GM12801 (cell line): ENCODE results near the gene SCARF2.

ENCODE experiments used
- TF ChIP-seq, protein P1 (sequence below): IDR thresholded peaks from one replicate; pipeline ENCODE4 v1.5.1; 2011; ENCODE audit warnings: control low read depth; ENCODE audit not compliant: insufficient read length; ENCODE audit errors: extremely low read depth

The SCARF2 gene

GRCh38 chr22:20414450-20414849, 23.2 kb downstream of the SCARF2 start:
- TF ChIP-seq, protein P1, sequence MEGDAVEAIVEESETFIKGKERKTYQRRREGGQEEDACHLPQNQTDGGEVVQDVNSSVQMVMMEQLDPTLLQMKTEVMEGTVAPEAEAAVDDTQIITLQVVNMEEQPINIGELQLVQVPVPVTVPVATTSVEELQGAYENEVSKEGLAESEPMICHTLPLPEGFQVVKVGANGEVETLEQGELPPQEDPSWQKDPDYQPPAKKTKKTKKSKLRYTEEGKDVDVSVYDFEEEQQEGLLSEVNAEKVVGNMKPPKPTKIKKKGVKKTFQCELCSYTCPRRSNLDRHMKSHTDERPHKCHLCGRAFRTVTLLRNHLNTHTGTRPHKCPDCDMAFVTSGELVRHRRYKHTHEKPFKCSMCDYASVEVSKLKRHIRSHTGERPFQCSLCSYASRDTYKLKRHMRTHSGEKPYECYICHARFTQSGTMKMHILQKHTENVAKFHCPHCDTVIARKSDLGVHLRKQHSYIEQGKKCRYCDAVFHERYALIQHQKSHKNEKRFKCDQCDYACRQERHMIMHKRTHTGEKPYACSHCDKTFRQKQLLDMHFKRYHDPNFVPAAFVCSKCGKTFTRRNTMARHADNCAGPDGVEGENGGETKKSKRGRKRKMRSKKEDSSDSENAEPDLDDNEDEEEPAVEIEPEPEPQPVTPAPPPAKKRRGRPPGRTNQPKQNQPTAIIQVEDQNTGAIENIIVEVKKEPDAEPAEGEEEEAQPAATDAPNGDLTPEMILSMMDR = no peak

GRCh38 chr22:20414059-20414440, 23.6 kb downstream of the SCARF2 start:
- TF ChIP-seq, protein P1 = no peak

- TF ChIP-seq, protein P1 = no peak
Measured at GRCh38 chr22:20413217-20414058, 24.2 kb downstream of the SCARF2 start.

DNA sequence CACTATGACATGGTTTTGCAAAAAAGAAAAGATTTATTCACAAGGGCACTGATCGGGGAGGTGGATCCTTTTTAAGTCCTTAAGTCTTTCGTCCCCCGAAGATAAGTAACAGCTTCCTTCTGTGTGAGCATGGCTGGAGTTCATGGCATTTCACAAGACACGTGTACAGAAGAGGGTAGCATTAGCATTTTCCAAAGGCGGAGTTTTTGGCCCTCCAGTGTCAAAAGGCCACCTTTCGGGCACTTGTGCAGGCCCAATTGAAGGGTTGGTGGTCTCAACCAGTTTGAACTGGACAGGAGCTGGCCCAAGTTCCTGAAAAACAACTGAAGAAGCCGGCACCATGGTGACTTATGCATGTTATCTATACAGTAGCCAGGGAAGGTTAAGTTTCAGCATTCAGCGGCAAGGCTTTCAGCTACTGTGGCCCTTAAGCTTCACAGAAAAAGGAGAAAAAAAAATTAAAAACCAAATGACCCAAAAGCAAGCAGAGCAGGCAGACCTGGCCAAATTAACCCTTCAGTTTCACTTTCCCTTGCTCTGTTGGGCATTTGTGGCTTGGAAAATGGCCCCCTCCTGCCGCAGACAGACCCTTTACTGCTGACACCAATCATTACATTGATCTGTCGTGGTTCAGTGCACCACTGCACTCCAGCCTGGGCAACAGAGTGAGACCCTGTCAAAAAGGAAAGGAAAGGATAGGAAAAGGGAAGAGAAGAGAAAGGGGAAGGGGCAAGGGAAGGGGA, 25.0 kb downstream of the SCARF2 start:
- TF ChIP-seq, protein P1 = no peak

- TF ChIP-seq, protein P1 = no peak
Measured at GRCh38 chr22:20408891-20409290, 28.7 kb downstream of the SCARF2 start.

- TF ChIP-seq, protein P1 = no peak
Measured at GRCh38 chr22:20407829-20408228, 29.8 kb downstream of the SCARF2 start.

DNA sequence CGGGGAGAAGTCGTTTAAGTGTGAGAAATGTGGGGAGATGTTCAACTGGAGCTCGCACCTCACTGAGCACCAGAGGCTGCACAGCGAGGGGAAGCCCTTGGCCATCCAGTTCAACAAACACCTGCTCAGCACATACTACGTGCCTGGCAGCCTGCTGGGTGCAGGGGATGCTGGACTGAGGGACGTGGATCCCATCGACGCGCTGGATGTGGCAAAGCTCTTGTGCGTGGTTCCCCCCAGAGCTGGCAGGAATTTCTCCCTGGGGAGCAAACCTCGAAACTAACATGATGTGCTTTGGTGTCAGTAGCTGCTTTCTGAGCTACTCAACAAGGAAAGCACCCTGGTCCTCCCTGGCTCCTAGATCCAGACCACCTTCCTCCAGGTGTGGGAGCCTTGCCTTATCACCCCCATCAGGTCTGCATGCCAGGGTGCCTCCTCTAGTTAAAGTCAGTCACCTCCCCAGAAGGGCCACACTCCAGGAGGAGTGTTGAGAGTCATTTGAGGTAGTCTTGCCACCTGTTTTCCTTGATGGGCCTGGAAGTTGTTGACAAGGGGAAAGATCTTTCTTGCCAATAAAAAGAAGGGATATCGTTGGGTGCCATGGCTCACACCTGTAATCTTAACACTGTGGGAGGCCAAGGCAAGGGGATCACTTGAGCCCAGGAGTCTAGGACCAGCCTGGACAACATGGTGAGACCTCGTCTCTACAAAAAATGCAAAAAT, 30.8 kb downstream of the SCARF2 start:
- TF ChIP-seq, protein P1 = no peak
